Heart right ventricle (tissue), 16 donors: Measurements from ENCODE around the gene PRICKLE2. TPM values are rescaled to one million over a fixed set of nuclear protein-coding genes. Genes with fewer than 3 reads are reported as not detected.

Experiments used
- ATAC-seq, 8 donors: fragments of 200-7000 bp; cut with Tn5 transposase; one replicate each; pipeline ENCODE4 v1.9.1; 2020; ENCODE audit warnings: mild to moderate bottlenecking in 8 of 8, moderate library complexity in 8 of 8, moderate number of reproducible peaks in 1 of 8
- DNase-seq, 2 donors: peaks; one replicate each; pipeline ENCODE4 v3.0.0-alpha.2; 2020
- H3K27ac ChIP-seq, 10 donors: fragments of 200-600 bp; sonication (generic) in 2 of 10; one replicate each; pipeline versions ENCODE4 v1.5.0 to v1.8.0; 2020 to 2022; ENCODE audit warnings: mild to moderate bottlenecking in 3 of 10
- H3K27me3 ChIP-seq, 7 donors: fragments of 200-600 bp; one replicate each; pipeline ENCODE4 v1.8.0; 2021 to 2022; ENCODE audit warnings: mild to moderate bottlenecking in 2 of 7
- H3K36me3 ChIP-seq, 9 donors: fragments of 200-600 bp; sonication (generic) in 1 of 9; one replicate each; pipeline versions ENCODE4 v1.5.0 to v1.8.0; 2020 to 2022; ENCODE audit warnings: mild to moderate bottlenecking in 2 of 9
- H3K4me1 ChIP-seq, 9 donors: fragments of 200-600 bp; sonication (generic) in 1 of 9; one replicate each; pipeline versions ENCODE4 v1.5.0 to v1.8.0; 2020 to 2022; ENCODE audit warnings: mild to moderate bottlenecking in 4 of 9
- H3K4me3 ChIP-seq, 10 donors: fragments of 200-600 bp; sonication (generic) in 2 of 10; one replicate each; pipeline versions ENCODE4 v1.5.0 to v1.8.0; 2020 to 2022; ENCODE audit warnings: mild to moderate bottlenecking in 7 of 10, moderate library complexity in 2 of 10
- H3K9me3 ChIP-seq, 11 donors: fragments of 200-600 bp in 10 of 11; sonication (generic) in 2 of 11; one replicate each; pipeline versions ENCODE4 v1.5.0 to v1.8.0; 2013 to 2022; ENCODE audit warnings: mild to moderate bottlenecking in 2 of 11, control low read depth in 1 of 11, moderate library complexity in 1 of 11
- WGBS, 2 donors: extraction: QIAGEN DNeasy Blood & Tissue Kit; methylation state at CpG; one replicate each; pipeline ENCODE4 v1.1.7; 2013; ENCODE audit warnings: inconsistent platforms in 1 of 2; 5-methylcytosine and 5-hydroxymethylcytosine counted together
- intact Hi-C, 10 donors: fragments of 100-400 bp; cut with DNase I; formaldehyde crosslinking; loops; one replicate each; pipeline versions ENCODE4 v1.11.1 to v1.14.2; 2022
- polyA plus RNA-seq, 2 donors: library from polyadenylated mRNA; stranded (reverse); fragments of 200-250 nt; gene quantifications; one replicate each; pipeline ENCODE4 v1.2.3, GENCODE V29; 2013
- total RNA-seq, 10 donors: library from RNA; stranded (reverse); fragmentation: NEBNext Ultra II Directional in 3 of 10; extraction: Animal tissue kit (Norgen Biotek cat#: 25700) in 3 of 10; gene quantifications; one replicate each; pipeline versions ENCODE4 v1.2.1 to v1.2.4, GENCODE V29; 2021 to 2023
- TF ChIP-seq, protein P1 (sequence below), 9 donors: fragments of 200-600 bp; sonication (generic) in 2 of 9; IDR thresholded peaks; one replicate each; pipeline versions ENCODE4 v1.5.0 to v1.8.0; 2021 to 2022; ENCODE audit warnings: antibody characterized with exemption in 9 of 9, mild to moderate bottlenecking in 5 of 9, moderate library complexity in 1 of 9
- donor health status: Arrhythmogenic right ventricular cardiomyopathy.
- donor health status: ischemic (EF 13 %, LVEDD 7.1; RV severe dilation, severe dysfunction).
- donor health status: healthy with polysubstance abuse.
- donor health status: DM: no; HTN: yes; CAD: no.
- donor health status: DM: no; HTN: no; CAD: no.
- donor health status: ischemic (EF 25% LVEDD 6.9; RV normal size, moderate dysfunction).
- donor health status: ischemic (EF 25% LVEDD 5.7; RV mildly dilated, moderate dysfunction).
- donor health status: healthy.
- donor health status: DM: yes; HTN: yes; CAD: no.
- donor health status: Ischemic cardiomyopathy.
- donor health status: ischemic (EF 35%, LVEDD 5.7; RV mildly dilated, moderate dysfunction).
- donor health status: nonischemic (EF 11% LVEDD 7.7; RV severe dilation, severe dysfunction).
- donor health status: DM: yes; HTN: yes; CAD: no.
- donor health status: PGD.
- donor health status: ischemic (EF 29% LVEDD 5.4; RV normal size, mild dysfunction).
- donor health status: nonischemic (EF 23%, LVEDD 6.1; RV moderate dilation, normal function).

PRICKLE2 gene
- total and polyA plus RNA-seq, 12 donors: 1.8 to 12.2 (median 8.1) TPM

DNA sequence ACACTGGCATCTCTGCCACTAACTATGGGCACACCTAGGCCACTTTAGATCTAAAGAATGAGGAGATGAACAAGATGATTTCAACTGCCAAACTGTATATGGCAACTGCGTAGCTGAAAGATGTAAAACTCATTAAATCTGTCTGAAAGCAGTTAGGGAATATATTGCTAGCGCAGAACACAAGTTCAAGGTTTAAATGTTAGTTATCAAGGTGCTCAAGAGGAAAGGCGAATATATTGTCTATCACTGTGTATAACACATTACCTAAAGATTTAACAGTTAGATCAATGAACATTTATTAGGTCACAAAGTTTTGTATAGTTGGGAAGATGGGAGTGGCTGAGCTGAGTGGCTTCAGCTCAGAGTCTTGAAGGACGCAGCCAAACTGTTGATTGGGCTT, 168.0 kb downstream of the PRICKLE2 start:
- ATAC-seq (no peak), DNase-seq (no peak)
- intact Hi-C loops: no loop called here
- H3K9me3 ChIP-seq: peaks cover 0 to 2% (median 0%) of the 10 kb centered on the region in 11 donors
- no peaks in the 10 kb centered on the region for H3K36me3 ChIP-seq
- no peak overlapping the region for H3K4me3 ChIP-seq
- no peaks in the 10 kb centered on the region for H3K27me3 ChIP-seq
- 97 to 98% methylated on average over 4 of the region's 4 CpGs for WGBS, 2 donors
- peaks cover 0 to 14% (median under 1%) of the 10 kb centered on the region in 9 donors for H3K4me1 ChIP-seq
- TF ChIP-seq, protein P1, sequence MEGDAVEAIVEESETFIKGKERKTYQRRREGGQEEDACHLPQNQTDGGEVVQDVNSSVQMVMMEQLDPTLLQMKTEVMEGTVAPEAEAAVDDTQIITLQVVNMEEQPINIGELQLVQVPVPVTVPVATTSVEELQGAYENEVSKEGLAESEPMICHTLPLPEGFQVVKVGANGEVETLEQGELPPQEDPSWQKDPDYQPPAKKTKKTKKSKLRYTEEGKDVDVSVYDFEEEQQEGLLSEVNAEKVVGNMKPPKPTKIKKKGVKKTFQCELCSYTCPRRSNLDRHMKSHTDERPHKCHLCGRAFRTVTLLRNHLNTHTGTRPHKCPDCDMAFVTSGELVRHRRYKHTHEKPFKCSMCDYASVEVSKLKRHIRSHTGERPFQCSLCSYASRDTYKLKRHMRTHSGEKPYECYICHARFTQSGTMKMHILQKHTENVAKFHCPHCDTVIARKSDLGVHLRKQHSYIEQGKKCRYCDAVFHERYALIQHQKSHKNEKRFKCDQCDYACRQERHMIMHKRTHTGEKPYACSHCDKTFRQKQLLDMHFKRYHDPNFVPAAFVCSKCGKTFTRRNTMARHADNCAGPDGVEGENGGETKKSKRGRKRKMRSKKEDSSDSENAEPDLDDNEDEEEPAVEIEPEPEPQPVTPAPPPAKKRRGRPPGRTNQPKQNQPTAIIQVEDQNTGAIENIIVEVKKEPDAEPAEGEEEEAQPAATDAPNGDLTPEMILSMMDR (IDR thresholded peaks at IDR 0.05): no peak
- H3K27ac ChIP-seq: no peak overlapping the region

GRCh38 chr3:64056606-64057180, 168.6 kb downstream of the PRICKLE2 start:
- WGBS, 2 donors: 61 to 76% methylated on average over 3 of the region's 3 CpGs
- ATAC-seq (no peak), DNase-seq (no peak)
- intact Hi-C loops: no loop called here
- H3K27me3 ChIP-seq: no peaks in the 10 kb centered on the region
- no peak overlapping the region for H3K27ac ChIP-seq
- H3K9me3 ChIP-seq: peaks cover 0 to 2% (median 0%) of the 10 kb centered on the region in 11 donors
- TF ChIP-seq, protein P1 (IDR thresholded peaks at IDR 0.05): no peak
- peaks cover 0 to 14% (median 0%) of the 10 kb centered on the region in 9 donors for H3K4me1 ChIP-seq
- no peaks in the 10 kb centered on the region for H3K36me3 ChIP-seq
- no peak overlapping the region for H3K4me3 ChIP-seq

GRCh38 chr3:64055076-64055475, 170.2 kb downstream of the PRICKLE2 start:
- peaks cover 0 to 14% (median 0%) of the 10 kb centered on the region in 9 donors for H3K4me1 ChIP-seq
- H3K27me3 ChIP-seq: no peaks in the 10 kb centered on the region
- intact Hi-C loops: no loop called here
- no peaks in the 10 kb centered on the region for H3K36me3 ChIP-seq
- H3K27ac ChIP-seq: no peak overlapping the region
- no peak for ATAC-seq
- DNase-seq: no peak
- TF ChIP-seq, protein P1 (IDR thresholded peaks at IDR 0.05): no peak
- peaks cover 0 to 2% (median 0%) of the 10 kb centered on the region in 11 donors for H3K9me3 ChIP-seq
- no peak overlapping the region for H3K4me3 ChIP-seq
- 70 to 74% methylated on average over 2 of the region's 2 CpGs for WGBS, 2 donors

DNA sequence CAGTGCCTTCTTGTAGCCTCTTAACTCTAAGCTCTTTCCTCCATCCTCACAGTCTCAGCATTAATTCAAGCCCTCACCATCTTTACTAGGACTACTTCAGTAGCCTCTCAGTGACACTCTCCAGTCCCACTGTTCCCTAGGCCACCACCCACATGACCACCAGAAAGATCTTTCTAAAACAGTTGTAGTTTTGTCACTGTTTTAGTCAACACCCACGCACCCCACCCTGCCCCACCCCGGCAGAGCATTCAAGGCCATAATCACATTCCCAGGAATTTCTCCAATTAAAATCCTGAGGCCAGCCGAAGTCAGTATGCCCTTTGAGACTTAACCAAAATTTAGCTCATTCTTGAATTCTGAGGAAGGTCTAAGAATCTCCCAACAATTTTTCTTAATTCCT, 170.8 kb downstream of the PRICKLE2 start:
- Histone ChIP-seq H3K4me3 (no peak overlapping the region), H3K36me3 (no peaks in the 10 kb centered on the region), H3K27me3 (no peaks in the 10 kb centered on the region), H3K4me1 (peaks cover 0 to 14% (median 0%) of the 10 kb centered on the region in 9 donors), H3K27ac (no peak overlapping the region), H3K9me3 (peaks cover 0 to 2% (median 0%) of the 10 kb centered on the region in 11 donors)
- TF ChIP-seq, protein P1 (IDR thresholded peaks at IDR 0.05): no peak
- WGBS, 2 donors: 53 to 79% methylated on average over 3 of the region's 3 CpGs
- intact Hi-C loops: no loop called here
- ATAC-seq (no peak), DNase-seq (no peak)
